PC-9 (cell line): ENCODE data around the gene PREPL. TPM values are rescaled to one million over a fixed set of nuclear protein-coding genes. Genes with fewer than 3 reads are reported as not detected.

Source experiments
- BruUV-seq: library from RNA; stranded (reverse); fragments of 400-500 nt; replicated peaks from 2 replicates; lab custom pipeline; 2021; lab: Mats Ljungman, UMichigan
- CTCF ChIA-PET: fragments of 300-600 bp; sonication (Branson Sonifier 250); formaldehyde crosslinking; loops from one replicate; lab custom pipeline; 2022; ENCODE audit warnings: antibody characterized with exemption; lab: Charles Lee
- POLR2A ChIA-PET: fragments of 300-600 bp; sonication (Branson Sonifier 250); formaldehyde crosslinking; loops from one replicate; lab custom pipeline; 2022; ENCODE audit warnings: antibody characterized with exemption; ENCODE audit not compliant: unreplicated experiment; lab: Charles Lee
- DNase-seq, 2 experiments: peaks; one replicate each; pipeline versions ENCODE4 v3.0.0 to v3.0.0-alpha.2; 2015 to 2022; ENCODE audit warnings: mixed read lengths in 1 of 2
- H2AFZ ChIP-seq: fragments of 200-600 bp; sonication (generic); 2 replicates; pipeline ENCODE4 v1.8.1; 2017; ENCODE audit warnings: antibody characterized with exemption
- H3F3A ChIP-seq: fragments of 200-600 bp; sonication (generic); 2 replicates; pipeline ENCODE4 v1.8.1; 2017; ENCODE audit warnings: antibody characterized with exemption, mild to moderate bottlenecking, low read depth; ENCODE audit not compliant: insufficient read depth
- H3K27ac ChIP-seq: fragments of 200-600 bp; sonication (generic); 2 replicates; pipeline ENCODE4 v1.6.1; 2016; ENCODE audit warnings: mixed run types
- H3K27me3 ChIP-seq: fragments of 200-600 bp; sonication (generic); 2 replicates; pipeline ENCODE4 v1.6.1; 2016; ENCODE audit warnings: low read depth, mixed run types; ENCODE audit not compliant: insufficient read depth
- H3K36me3 ChIP-seq: fragments of 200-600 bp; sonication (generic); 2 replicates; pipeline ENCODE4 v1.6.1; 2016; ENCODE audit warnings: low read depth, mixed run types
- H3K4me1 ChIP-seq: fragments of 200-600 bp; sonication (generic); replicated peaks from 2 replicates; pipeline ENCODE4 v1.6.1; 2016; ENCODE audit warnings: mixed run types; ENCODE audit not compliant: insufficient read depth
- H3K4me2 ChIP-seq: fragments of 200-600 bp; sonication (generic); 2 replicates; pipeline ENCODE4 v1.6.1; 2017; ENCODE audit warnings: mixed run types
- H3K4me3 ChIP-seq: fragments of 200-600 bp; sonication (generic); 2 replicates; pipeline ENCODE4 v1.6.1; 2016; ENCODE audit warnings: mixed run types
- H3K79me2 ChIP-seq: fragments of 200-600 bp; sonication (generic); 2 replicates; pipeline ENCODE4 v1.6.1; 2017; ENCODE audit warnings: low read depth, mixed run types
- H3K9me2 ChIP-seq: fragments of 200-600 bp; sonication (generic); 2 replicates; pipeline ENCODE4 v1.8.1; 2017; ENCODE audit warnings: mild to moderate bottlenecking; ENCODE audit not compliant: insufficient read depth
- H3K9me3 ChIP-seq: fragments of 200-600 bp; sonication (generic); 2 replicates; pipeline ENCODE4 v1.8.1; 2016; ENCODE audit warnings: low read depth; ENCODE audit not compliant: insufficient read depth
- H4K20me1 ChIP-seq: fragments of 200-600 bp; sonication (generic); 2 replicates; pipeline ENCODE4 v1.8.1; 2017; ENCODE audit not compliant: insufficient read depth
- EZH2 ChIP-seq: fragments of 200-600 bp; sonication (generic); IDR thresholded peaks from 2 replicates; pipeline ENCODE4 v1.8.0; 2017; ENCODE audit warnings: antibody characterized with exemption, low read depth
- intact Hi-C: fragments of 100-400 bp; cut with micrococcal nuclease; formaldehyde crosslinking; loops from one replicate; pipeline ENCODE4 v1.10.0; 2022; ENCODE audit not compliant: unreplicated experiment
- total RNA-seq: library from RNA; stranded (reverse); gene quantifications from 2 replicates; pipeline ENCODE4 v1.2.3, GENCODE V29; 2021
- TF ChIP-seq, protein P1 (sequence below): fragments of 200-600 bp; sonication (generic); conservative IDR thresholded peaks from 2 replicates; pipeline ENCODE4 v1.6.1; 2017; ENCODE audit warnings: mixed run types, antibody characterized with exemption, mild to moderate bottlenecking, moderate library complexity

PREPL gene
- total RNA-seq, 1 experiment from 2014 or later = 42.2 TPM

DNA sequence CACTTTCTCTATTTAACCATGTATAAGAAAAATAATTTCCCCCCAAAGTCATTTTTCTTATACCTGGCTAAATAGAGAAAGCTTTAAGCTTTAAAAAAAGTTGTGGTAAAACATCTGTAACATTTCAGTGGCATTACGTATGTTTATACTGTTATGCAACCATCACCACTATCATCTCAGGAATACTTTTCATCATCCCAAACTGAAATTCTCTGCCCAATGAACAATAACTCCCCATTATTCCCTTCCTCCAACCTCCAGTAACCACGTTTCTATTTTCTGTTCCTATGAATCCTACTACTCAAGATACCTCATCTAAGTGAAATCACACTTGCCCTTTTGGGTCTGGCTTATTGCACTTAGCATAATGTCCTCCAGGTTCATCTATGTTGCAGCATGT is 87.7 kb downstream of the PREPL start:
- POLR2A ChIA-PET = no interaction called here
- Histone ChIP-seq H3K4me1 (peaks cover 1% of the 10 kb centered on the region), H3K36me3 (no peaks in the 10 kb centered on the region), H3K9me2 (no peaks in the 10 kb centered on the region), H3K4me2 (no peak overlapping the region), H4K20me1 (no peaks in the 10 kb centered on the region), H3K79me2 (no peaks in the 10 kb centered on the region), H3K27me3 (no peaks in the 10 kb centered on the region), H3K9me3 (no peaks in the 10 kb centered on the region), H3F3A (no peaks in the 10 kb centered on the region), H3K27ac (no peak overlapping the region), H2AFZ (no peak overlapping the region), H3K4me3 (no peak overlapping the region)
- no peak for TF ChIP-seq EZH2
- TF ChIP-seq, protein P1, sequence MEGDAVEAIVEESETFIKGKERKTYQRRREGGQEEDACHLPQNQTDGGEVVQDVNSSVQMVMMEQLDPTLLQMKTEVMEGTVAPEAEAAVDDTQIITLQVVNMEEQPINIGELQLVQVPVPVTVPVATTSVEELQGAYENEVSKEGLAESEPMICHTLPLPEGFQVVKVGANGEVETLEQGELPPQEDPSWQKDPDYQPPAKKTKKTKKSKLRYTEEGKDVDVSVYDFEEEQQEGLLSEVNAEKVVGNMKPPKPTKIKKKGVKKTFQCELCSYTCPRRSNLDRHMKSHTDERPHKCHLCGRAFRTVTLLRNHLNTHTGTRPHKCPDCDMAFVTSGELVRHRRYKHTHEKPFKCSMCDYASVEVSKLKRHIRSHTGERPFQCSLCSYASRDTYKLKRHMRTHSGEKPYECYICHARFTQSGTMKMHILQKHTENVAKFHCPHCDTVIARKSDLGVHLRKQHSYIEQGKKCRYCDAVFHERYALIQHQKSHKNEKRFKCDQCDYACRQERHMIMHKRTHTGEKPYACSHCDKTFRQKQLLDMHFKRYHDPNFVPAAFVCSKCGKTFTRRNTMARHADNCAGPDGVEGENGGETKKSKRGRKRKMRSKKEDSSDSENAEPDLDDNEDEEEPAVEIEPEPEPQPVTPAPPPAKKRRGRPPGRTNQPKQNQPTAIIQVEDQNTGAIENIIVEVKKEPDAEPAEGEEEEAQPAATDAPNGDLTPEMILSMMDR = no peak
- intact Hi-C loops = no loop called here
- no peak for DNase-seq
- CTCF ChIA-PET = no interaction called here
- no TSS peak for BruUV-seq

DNA sequence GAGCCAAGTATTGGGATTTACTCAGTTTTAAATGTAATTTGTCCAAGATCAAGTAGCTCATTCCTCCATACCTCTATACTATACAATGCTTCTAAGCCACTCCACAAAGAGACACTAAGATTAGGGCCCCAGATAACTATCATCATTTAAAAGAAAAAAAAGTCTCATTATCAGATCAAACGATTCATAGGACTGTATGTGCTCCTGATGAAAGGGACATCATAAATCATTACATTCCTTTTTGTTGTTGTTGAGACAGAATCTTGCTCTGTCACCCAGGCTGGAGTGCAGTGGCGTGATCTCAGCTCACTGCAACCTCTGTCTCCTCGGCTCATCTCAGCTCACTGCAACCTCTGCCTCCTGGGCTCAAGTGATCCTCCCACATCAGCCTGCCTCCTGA is 88.2 kb downstream of the PREPL start:
- no peak for DNase-seq
- no peak overlapping the region for H3K27ac ChIP-seq
- H3K4me2 ChIP-seq = no peak overlapping the region
- no peaks in the 10 kb centered on the region for H3F3A ChIP-seq
- no peak overlapping the region for H3K4me3 ChIP-seq
- no peaks in the 10 kb centered on the region for H4K20me1 ChIP-seq
- no peaks in the 10 kb centered on the region for H3K9me2 ChIP-seq
- no peak overlapping the region for H2AFZ ChIP-seq
- TF ChIP-seq, protein P1 = no peak
- TF ChIP-seq EZH2 = no peak
- CTCF ChIA-PET = no interaction called here
- H3K79me2 ChIP-seq = no peaks in the 10 kb centered on the region
- no TSS peak for BruUV-seq
- peaks cover 6% of the 10 kb centered on the region for H3K4me1 ChIP-seq
- intact Hi-C loops = no loop called here
- H3K36me3 ChIP-seq = no peaks in the 10 kb centered on the region
- H3K9me3 ChIP-seq = no peaks in the 10 kb centered on the region
- no peaks in the 10 kb centered on the region for H3K27me3 ChIP-seq
- POLR2A ChIA-PET = interaction anchor here (0.5 kb wide), 1 partner anchor 718 kb away, joined by 10 read pairs; no protein-coding TSS in a partner anchor

DNA sequence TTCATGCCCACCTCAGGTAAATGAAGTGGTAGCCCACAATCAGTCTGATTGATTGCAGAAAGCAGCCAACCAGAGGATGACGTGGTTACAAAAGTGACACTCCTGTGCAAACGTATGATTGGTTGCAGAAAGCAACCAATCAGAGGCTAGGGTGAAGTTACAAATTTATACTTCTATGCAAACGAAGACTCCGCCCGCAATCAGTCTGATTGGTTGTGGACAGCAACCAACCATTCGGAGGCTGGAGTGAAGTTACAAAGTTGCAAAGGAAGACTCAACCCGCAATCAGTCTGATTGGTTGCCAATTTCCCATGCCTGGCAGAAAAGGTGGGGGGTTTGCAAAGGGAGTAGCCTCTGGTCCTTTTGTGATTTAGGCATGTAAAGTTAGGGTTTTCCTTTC is 90.0 kb downstream of the PREPL start:
- no peaks in the 10 kb centered on the region for H3K36me3 ChIP-seq
- DNase-seq = no peak
- H3K27me3 ChIP-seq = no peaks in the 10 kb centered on the region
- intact Hi-C loops = no loop called here
- H3K4me1 ChIP-seq = peaks cover 10% of the 10 kb centered on the region
- no peak overlapping the region for H2AFZ ChIP-seq
- H4K20me1 ChIP-seq = no peaks in the 10 kb centered on the region
- ChIA-PET POLR2A (no interaction called here), CTCF (no interaction called here)
- no peaks in the 10 kb centered on the region for H3K9me3 ChIP-seq
- no peaks in the 10 kb centered on the region for H3K9me2 ChIP-seq
- no peak overlapping the region for H3K27ac ChIP-seq
- H3K4me3 ChIP-seq = no peak overlapping the region
- BruUV-seq = no TSS peak
- H3F3A ChIP-seq = no peaks in the 10 kb centered on the region
- H3K79me2 ChIP-seq = no peaks in the 10 kb centered on the region
- TF ChIP-seq, protein P1 = no peak
- TF ChIP-seq EZH2 = no peak
- H3K4me2 ChIP-seq = no peak overlapping the region
